ENCODE data around the gene IDS.
"Not testable (repeated sequence)": the region's sequence is repeated elsewhere in the genome, so short reads cannot be mapped to it uniquely, and the experiment has no call there.

IDS gene, protein sequence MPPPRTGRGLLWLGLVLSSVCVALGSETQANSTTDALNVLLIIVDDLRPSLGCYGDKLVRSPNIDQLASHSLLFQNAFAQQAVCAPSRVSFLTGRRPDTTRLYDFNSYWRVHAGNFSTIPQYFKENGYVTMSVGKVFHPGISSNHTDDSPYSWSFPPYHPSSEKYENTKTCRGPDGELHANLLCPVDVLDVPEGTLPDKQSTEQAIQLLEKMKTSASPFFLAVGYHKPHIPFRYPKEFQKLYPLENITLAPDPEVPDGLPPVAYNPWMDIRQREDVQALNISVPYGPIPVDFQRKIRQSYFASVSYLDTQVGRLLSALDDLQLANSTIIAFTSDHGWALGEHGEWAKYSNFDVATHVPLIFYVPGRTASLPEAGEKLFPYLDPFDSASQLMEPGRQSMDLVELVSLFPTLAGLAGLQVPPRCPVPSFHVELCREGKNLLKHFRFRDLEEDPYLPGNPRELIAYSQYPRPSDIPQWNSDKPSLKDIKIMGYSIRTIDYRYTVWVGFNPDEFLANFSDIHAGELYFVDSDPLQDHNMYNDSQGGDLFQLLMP

DNA sequence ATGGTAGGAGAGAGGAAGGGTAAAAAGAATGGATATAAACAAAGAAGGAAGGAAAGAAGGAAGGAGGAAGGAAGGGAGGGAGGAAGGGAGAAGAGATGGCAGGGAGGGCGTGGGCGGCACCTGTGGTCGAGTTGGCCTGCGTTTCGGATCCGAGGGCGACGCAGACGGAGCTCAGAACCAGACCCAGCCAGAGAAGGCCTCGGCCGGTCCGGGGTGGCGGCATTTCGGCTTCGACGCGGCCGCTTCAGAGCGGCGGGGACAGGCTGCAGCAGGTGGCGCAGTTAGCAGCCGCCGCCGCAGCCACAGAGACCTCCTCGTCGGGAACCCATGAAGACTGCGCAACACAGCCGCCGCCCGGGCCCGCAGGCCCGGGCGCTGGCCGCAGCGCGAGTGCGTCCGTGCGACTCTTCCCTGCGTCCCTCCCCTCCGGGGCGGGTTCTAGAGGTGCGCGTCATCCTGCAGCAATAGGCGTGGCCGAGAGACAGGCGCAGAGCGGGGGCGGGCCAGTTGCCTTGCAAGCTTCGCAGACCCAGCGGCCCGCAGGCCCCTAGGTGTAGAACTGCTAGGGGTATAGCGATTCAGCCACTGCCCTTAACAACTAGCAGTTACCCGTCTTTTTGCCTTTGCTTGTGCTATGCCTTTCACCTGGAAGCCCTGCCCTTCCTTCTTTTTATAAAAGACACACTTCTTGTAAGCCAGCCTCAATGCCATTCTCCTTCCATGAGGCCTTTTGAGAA lies at the start of gene IDS:
TSS of gene IDS (minus strand) at position 392 of the 737 bp plus-strand sequence. CDS start at position 223, 169 bp downstream.
- in situ Hi-C loops (cut with MboI; ENCODE audit: low sequenced_read_pairs) = no loop called here

DNA sequence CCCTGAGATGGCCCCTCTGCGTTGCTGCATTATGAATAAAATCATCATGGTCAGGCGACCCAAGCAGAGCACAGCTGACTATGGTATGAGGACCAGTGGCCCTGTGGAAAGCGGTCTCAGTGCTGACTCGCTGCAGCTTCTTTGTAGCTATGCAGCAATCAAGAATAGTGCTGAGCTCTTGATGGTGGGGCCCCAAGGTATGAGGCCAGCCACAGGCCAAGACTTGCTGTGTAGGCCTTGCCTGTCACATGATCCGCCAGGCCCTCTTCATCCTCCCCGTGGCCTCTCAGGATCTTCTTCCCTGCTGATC lies 46.8 kb upstream of the IDS start:
- in situ Hi-C loops (cut with MboI; ENCODE audit: low sequenced_read_pairs) = not testable (repeated sequence)

DNA sequence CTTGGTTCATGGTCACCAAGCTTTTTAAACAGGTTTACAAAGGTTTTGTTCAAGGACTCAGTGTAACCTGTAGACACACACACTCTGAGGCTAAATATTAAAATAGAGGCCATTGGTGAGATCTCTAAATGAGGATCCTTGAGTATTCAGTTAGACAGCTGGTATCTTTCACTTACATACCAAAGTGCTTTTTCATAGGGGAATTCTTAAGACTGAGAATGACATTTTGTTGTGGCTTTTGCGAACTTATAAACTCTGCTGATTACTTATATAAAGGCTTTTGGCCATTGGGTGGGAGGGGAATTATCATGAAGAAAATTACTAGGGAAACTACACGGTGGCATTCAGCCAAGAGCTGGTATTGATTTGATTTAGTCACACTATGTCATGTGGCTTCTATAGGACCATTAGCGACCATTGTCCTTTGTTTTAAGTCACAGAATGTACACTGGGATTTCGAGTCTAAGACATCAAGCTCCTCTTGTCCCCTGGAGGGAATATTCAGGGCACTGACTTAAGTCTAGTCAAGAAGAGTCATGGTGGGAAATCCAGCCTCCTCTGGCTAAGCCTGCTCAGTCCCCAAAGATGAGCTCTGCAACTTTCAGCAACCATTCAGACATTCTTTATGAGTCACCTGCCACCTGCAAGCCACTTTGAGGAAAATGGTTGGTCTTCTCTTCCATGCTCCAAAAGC lies 46.3 kb upstream of the IDS start:
- in situ Hi-C loops (cut with MboI; ENCODE audit: low sequenced_read_pairs) = not testable (repeated sequence)

DNA sequence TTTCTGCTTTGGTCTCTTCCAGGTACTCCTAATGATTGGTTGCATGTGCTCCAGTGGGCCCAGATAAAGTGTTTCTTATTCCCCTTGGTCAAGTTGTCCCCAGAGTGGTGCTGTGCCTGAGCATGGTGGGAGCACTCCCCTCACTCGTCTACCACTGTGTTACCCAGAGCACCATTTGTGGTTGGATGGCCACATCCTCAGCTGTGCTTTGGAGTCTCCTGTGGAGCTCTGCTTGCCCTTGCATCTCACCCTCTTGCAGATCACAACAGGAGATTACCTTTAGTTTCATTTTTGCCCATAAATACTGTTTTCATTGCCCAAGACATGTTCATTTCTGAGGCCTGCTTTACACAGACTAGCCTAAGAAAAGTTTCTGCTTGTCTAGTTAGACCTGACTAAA lies 45.3 kb upstream of the IDS start:
- in situ Hi-C loops (cut with MboI; ENCODE audit: low sequenced_read_pairs) = not testable (repeated sequence)

DNA sequence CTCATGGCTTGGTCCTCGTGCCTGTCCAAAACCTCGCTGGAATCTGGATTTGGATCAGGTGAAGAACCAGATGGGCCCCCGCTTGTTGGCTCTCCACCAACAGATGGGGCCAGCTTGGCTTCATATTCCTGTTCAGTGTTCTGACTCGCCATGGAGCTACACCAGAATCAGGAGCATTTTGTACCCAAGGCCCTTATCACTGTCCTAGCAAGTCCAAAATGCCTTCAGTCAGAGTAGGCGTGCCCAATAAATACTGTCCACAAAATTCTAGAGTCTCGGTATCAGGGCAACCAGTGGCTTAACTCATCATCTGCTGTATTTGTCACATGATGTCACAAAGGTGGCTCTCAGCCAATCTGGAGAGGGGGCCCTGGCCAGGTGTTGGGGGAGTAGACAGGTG lies 44.6 kb upstream of the IDS start, which contains the start of gene HSFX3:
TSS of gene HSFX3 (minus strand) at position 224 of the 400 bp plus-strand sequence. CDS start at position 152, 72 bp downstream.
- in situ Hi-C loops (cut with MboI; ENCODE audit: low sequenced_read_pairs) = not testable (repeated sequence)

DNA sequence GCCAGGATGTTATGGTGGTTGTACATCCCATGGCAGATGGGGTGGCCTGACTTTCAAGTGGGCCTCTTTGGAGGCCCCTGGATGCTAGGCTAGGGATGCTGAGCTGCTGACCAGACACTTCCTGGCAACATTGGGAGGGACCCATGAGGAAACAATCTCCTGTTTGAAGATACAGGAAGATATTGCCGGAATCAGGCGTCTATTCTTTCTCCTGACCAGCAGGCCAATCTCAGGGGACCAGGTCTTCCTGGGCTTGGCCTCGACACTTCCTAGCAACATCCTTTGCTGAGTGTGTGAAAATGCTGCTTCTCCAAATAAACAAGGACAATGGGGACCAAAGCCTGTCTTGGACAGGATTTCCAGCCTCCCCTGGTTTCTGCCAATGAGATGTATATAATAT lies 42.7 kb upstream of the IDS start:
- in situ Hi-C loops (cut with MboI; ENCODE audit: low sequenced_read_pairs) = not testable (repeated sequence)

DNA sequence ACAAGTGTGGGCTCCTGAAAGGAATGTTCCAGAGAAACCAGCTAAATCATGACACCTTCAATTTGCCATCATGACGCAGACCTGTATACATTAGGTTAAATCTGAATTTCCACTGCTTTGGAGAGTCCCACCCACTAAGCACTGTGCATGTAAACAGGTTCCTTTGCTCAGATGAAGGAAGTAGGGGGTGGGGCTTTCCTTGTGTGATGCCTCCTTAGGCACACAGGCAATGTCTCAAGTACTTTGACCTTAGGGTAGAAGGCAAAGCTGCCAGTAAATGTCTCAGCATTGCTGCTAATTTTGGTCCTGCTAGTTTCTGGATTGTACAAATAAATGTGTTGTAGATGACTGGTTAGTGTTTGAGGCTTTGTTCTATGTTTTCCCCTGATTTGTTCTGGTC lies 41.9 kb upstream of the IDS start:
- in situ Hi-C loops (cut with MboI; ENCODE audit: low sequenced_read_pairs) = not testable (repeated sequence)

DNA sequence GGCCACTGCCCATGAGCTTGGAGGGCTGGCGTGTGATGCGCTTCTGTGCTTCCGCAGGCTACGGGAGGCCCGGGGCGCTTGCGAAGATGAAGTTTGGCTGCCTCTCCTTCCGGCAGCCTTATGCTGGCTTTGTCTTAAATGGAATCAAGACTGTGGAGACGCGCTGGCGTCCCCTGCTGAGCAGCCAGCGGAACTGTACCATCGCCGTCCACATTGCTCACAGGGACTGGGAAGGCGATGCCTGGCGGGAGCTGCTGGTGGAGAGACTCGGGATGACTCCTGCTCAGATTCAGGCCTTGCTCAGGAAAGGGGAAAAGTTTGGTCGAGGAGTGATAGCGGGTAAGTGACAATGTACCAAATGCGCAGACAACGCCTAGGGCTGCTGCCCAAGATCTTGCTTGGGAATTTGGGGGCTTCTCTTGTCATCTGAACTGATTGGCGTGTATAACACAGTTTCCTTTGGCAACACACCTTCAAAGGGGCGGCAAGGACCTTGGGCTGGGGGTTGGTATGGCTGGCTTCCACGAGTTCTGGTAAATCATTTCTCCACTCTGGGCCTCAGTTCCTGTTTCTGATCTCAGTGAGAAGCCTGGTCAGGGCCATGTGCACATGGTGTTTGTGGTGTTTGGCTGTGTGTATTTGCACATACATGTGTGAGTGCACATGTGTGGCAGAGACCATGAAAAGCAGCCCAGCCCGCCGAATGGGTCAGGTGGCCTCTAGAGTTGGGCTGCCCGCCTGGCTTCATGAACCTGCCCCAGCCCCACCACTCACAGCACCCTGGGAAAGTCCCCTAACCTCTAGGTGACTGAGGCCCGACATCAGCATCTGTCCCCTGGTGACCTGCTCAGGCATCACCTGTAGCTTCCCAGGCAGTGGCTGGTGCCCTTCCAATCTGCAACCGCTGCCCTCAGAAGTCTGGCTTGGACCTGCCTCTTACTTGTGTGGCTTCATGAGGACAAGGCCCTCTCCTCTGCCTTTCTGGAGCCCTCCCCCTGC lies 40.7 kb upstream of the IDS start:
- in situ Hi-C loops (cut with MboI; ENCODE audit: low sequenced_read_pairs) = not testable (repeated sequence)

DNA sequence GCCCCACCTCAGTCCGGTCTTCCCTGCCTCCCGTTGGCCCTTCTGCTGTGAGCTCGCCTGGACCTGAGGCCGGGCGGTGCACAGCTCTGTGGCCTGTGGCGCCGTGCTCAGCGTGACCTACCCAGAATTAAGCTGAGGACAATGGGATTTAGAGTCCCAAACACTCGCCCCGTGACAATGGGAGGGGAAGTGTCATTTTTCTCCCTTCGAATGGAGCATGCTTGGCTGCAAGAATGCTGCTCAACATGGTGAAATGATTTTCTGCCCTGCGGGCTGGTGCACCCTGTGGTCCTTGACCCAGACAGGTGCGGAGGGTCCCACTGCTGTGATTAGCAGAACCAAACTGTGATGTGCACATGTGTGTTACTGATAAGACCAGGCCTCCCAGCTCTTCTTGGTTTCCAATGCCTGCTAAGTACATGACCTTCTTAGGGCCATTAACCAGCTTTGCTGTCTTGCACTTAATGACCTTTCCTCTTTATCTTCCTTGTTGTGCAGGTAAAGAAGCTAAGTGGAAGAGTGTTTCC lies 36.5 kb upstream of the IDS start:
- in situ Hi-C loops (cut with MboI; ENCODE audit: low sequenced_read_pairs) = no loop called here

DNA sequence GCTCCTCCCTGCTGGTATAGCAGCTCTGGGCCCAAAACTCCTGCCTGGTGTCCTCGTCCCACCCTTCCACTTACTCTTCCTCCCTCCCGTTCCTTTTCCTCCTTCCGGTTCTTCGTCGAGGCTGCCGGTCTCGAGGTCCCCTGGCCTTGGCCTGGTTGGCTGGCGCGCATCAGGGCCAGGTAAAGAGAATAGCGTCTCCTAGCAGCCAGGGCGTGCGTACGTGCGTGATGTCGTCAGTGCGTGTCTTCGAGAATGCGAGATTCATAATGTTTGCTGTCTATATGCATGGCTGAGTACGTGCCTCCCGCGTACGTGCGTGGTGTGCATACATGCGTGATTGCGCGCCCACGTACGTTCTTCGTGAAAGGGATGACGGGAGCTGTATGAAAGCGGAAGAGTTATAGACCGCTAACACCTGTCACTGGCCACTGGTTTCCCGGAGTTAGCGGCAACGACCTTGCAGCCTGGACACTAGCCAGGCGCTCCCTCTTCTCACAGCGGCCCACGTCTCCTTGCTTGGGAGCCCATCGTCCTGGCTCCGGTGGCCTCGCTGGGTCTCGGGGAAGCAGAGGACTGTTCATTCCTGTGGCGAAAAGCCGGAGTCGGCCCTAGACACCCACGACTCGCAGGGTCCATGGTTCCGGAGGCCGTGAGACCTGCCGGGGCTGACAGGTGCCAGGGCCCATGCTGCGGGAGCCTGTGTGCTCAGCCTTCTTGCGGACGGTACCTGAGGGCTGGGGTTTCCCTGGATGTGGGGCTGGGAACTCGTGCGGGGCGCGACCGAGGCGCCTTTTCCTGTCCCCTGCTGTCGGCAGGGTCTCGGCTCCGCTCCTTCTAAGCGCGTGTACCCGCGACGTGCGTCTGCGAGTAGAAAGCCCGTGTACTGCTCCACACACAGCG lies 35.8 kb upstream of the IDS start, which contains the start of gene EOLA1:
TSS of gene EOLA1 (plus strand) at position 392 of the 900 bp plus-strand sequence. CDS start 4,619 bp downstream, outside the sequence.
- in situ Hi-C loops (cut with MboI; ENCODE audit: low sequenced_read_pairs) = no loop called here

DNA sequence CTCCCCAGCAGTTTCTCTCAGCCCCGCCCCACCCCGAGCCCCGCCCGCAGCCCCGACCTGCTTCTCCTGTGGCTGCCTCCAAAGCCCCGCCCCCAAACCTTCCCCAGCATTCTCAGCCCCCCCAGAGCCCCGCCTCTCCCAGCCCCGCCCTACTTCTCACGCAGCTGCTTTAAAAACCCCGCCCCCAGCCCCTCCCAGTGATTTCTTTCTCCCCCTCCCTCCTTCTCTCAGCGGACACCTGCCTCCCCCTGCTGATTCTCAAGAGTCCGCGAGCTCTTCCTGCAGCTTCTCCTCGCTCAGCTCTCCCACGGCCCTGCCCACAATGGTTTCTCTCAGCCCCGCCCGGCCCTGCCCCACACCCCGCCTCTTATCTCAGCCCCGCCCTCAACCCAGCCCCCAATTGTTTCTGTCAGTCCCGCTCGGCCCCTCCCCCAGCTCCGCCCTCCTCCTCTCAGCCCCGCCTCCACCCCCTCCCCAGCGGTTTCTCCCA lies 35.1 kb upstream of the IDS start:
- in situ Hi-C loops (cut with MboI; ENCODE audit: low sequenced_read_pairs) = no loop called here

DNA sequence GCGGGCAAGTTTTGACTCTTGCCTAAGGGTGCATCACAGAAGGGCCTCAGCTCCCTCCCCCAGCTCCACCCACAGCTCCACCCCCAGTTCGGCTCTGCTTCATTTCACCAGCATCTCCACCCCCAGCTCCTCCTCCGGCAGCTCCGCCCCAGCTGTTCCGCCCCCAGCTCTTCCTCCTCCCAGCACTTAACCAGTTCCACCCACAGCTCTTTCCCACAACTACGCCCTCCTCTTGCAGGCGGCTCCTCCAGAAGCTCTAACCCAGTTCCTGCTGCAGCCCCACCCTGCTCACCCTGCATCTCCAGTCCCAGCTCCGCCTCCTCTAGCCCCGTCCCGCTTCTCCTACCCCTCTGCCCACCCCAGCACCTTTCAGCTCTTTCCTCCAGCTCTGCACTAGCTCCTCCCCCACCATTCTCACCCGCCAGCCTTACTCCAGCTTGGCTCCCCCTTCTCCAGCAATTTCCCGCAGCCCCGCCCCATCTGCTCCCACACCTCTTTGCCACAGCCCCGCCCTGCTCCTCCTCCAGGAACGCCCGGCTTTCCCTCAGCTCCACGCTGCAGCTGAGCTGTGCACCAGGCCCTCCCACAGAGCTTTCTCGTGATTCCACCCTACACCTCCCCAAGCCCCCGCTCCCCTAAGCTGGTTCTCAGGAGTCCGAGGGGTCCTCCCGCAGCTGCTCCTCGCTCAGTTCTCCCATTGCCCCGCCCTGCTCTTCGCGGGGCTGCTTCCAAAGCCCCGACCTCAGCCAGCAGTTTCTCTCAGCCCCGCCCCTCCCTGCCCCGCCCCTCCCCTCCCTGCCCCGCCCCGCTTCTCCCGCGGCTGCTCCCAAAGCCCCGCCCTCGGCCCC lies 34.4 kb upstream of the IDS start:
- in situ Hi-C loops (cut with MboI; ENCODE audit: low sequenced_read_pairs) = no loop called here

DNA sequence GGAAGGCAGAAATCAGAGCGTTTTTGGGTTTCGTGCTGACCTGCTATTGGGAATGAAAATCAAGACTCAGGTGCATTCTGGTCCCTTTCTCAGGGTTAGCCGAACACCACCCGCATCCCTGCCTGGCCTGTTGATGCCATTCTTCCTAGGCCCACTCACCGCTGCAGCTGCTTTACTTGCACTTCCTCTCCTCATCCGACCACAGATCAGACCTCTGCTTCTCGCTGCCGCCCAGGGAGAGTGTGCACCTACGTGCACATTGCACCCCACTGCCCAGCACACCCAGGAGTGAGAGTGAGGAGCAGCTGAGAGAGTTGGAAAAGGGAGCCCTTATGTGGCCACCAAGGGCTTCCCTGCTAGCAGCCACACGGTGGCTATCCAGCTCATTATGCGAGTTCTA lies 32.4 kb upstream of the IDS start:
- in situ Hi-C loops (cut with MboI; ENCODE audit: low sequenced_read_pairs) = not testable (repeated sequence)

DNA sequence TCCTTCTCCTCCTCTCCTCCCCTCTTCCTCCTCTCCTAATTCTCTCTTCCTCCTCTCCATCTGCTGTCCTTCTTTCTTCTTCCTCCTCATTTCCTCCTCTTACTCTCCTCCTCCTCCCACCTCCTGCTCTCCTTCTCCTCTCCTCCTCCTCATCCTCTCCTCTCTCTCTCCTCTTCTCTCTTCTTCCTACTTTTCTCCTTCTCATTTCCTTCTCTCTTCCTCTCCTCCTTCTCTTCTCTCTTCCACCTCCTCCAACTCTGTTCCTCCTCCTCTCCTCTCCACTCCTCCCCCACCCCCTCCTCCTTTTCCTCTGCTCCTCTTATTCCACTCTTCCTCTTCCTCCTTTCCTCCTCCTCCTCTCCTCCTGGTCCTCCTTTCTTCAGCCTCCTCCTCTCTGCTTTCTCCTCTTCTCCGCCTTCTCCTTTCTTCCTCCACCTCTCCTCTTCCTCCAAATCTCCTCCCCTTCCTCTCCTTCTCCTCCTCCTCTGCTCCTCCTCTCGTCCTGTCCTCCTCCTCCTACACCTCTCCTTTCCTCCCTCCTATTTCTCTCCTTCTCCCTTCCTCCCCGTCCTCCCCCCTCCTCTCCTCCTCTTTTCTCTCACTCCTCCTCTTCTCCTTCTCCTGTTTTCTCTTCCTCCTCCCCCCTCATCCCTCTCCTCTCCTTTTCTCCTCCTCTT lies 30.0 kb upstream of the IDS start:
- in situ Hi-C loops (cut with MboI; ENCODE audit: low sequenced_read_pairs) = not testable (repeated sequence)

DNA sequence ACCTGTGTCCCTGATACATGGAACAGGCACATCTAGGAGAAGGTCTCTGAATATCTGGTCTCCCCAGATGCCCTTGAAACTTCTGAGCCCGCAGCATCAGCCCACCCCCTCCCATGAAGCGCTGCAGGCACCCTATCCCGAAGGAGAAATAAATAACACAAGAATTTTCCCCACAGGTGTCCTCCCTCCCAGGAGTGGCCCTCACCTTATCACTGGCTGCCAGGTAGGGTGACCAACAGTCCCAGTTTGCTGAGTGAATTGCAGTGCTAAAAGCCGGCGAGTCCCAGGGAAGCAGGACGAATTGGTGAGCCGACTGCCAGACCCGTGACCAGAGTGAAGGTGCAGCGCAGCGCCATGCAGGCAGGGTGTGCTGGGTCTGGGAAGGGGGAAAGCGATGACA lies 28.9 kb upstream of the IDS start:
- in situ Hi-C loops (cut with MboI; ENCODE audit: low sequenced_read_pairs) = not testable (repeated sequence)

DNA sequence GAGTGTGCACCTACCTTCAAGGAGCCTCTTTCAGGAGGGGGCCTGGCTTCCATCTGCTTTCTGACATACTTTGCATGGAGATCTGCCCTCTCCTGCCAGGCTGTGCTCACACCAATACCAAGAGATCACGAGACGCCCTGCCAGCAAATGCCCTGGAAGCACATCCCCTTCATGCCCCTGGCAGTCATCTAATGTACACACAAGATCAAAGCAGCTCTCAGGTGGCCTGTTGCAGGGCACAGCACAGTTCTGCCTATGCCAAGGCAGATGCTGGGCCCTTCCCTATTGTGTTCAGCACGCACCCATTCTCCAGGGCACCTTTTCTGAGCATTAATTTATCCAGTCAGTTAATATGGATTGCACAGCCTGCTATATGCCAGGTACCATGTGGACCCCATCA lies 27.8 kb upstream of the IDS start:
- in situ Hi-C loops (cut with MboI; ENCODE audit: low sequenced_read_pairs) = not testable (repeated sequence)

DNA sequence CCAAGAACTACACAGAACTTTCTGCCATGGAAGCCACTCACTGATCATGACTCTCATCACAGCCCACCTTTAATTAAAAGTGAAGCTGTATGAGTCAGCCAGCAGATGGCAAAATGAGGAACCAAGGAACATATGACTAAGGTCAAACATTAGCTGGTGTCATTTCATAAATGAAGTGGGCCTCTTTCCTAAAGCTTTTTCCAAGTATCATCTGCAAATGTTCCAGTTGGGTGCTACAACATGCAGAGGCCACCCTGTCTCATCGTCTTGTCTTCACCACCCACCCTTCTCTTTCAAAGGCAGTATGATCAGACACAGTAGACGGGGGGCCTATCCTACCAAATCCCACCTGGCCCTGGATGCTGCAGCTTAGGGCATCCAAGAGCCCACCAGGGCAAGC lies 26.5 kb upstream of the IDS start:
- in situ Hi-C loops (cut with MboI; ENCODE audit: low sequenced_read_pairs) = no loop called here

Measured in hTERT RPE-1 (cell line).